HS-5 (cell line): ENCODE data around the gene DENND6B.
"Not testable (repeated sequence)": the region's sequence is repeated elsewhere in the genome, so short reads cannot be mapped to it uniquely, and the experiment has no call there.

ENCODE experiments used
- DNase-seq: peaks from one replicate; pipeline ENCODE4 v3.0.0-alpha.2; 2012; ENCODE audit warnings: low read depth

DENND6B gene, protein sequence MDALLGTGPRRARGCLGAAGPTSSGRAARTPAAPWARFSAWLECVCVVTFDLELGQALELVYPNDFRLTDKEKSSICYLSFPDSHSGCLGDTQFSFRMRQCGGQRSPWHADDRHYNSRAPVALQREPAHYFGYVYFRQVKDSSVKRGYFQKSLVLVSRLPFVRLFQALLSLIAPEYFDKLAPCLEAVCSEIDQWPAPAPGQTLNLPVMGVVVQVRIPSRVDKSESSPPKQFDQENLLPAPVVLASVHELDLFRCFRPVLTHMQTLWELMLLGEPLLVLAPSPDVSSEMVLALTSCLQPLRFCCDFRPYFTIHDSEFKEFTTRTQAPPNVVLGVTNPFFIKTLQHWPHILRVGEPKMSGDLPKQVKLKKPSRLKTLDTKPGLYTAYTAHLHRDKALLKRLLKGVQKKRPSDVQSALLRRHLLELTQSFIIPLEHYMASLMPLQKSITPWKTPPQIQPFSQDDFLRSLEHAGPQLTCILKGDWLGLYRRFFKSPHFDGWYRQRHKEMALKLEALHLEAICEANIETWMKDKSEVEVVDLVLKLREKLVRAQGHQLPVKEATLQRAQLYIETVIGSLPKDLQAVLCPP

DNA sequence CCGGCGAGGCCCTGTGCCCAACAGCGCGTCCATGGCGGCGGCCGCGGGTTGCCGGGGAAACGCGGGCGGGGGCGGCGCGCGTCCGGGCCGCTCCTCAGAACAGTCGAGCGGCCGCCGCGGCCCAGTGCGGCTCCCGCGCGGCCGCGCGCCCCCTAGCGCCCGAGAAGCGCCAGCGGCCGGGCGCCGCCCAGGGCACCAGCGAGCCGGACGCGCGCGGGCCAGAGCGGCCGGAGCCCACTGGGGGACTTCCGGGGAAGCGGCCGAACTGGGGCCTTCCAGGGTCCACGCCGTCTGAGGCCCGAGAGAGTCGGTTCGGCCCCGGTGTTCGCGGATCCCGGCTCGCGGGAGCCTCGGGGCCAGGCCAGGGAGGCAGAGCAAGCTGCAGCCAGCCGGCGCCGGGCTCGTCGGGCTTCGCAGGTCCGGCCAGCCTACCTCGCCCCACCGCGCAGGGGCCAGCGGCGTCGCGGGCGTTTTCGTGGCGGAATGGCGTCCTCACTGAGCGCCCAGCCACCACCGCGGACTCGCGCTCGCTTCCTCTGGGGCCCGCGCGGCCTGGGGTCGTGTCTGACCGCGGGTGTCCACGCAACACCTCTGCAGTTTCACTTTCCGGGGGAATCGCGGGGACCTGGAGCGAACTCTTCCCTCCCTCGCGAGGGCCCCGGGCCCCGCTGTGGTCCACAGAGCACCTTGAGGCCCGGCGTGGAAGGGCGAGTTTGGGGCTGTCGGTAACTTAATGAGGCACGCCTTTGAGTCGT is at the start of gene DENND6B:
TSS of gene DENND6B (minus strand) at position 57 of the 755 bp plus-strand sequence. CDS start at position 33, 24 bp downstream.
- no peak for DNase-seq

DNA sequence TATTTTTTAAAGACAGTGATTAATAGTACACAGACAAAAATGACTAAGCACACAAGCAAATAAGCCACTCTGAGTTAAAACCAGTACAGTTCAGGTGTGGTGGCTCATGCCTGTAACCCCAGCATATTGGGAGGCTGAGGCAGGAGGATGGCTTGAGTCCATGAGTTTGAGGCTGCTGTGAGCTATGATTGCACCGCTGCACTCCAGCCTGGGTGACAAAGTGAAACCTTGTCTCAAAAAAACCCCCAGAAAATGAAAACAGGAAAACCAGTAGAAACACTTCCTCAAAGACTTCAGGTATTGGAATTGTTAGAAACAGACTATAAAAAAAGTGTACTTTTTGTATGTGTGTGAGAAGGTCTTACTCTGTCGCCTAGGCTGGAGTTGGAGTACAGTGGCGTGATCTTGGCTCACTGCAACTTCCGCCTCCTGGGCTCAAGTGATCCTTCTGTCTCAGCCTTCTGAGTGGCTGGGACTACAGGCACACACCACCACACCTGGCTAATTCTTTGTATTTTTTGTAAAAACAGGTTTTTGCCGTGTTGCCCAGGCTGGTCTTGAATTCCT is 49.4 kb upstream of the DENND6B start:
- no peak for DNase-seq

DNA sequence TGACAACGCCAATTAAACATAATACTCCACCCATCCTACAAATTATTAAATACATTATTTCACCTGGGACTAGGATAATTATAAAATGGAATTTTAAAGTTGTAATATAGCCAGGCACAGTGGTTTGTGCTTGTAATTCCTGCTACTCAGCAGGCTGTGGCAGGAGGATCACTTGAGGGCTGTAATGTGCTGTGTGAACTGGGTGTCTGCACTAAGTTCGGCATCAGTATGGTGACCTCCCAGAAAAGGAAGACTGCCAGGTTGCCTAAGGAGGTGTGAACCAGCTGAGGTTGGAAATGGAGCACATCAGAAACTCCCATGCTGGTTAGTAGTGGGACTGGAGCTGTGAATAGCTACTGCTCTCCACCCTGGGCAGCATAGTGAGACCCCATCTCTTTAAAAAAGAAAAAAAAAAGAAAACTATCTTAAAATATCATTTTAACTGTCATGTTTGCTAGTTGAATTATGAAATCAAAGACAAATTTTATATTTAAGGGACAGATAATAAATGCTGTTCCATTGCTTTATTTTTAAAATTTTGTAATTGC is 44.4 kb upstream of the DENND6B start:
- no peak for DNase-seq

DNA sequence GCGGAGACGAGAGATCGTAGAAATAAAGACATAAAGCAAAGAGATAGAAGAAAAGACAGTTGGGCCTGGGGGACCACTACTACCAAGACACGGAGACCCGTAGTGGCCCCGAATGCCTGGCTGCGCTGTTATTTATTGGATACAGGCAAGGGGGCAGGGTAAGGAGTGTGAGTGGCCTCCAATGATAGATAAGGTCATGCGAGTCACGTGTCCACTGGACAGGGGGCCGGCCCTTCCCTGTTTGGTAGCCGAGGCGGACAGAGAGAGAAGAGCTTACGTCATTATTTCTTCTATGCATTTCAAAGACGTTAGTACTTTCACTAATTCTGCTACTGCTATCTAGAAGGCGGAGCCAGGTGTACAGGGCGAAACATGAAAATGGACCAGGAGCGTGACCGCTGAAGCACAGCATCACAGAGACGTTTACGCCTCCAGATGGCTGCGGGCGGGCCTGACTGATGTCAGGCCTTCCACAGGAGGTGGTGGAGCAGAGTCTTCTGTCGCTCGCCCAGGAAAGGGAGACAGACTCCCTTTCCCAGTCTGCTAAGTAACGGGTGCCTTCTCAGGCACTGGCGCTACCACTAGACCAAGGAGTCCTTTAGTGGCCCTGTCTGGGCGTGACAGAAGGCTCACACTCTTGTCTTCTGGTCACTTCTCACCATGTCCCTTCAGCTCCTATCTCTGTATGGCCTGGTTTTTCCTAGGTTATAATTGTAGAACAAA is 41.1 kb upstream of the DENND6B start:
- DNase-seq, result no peak

DNA sequence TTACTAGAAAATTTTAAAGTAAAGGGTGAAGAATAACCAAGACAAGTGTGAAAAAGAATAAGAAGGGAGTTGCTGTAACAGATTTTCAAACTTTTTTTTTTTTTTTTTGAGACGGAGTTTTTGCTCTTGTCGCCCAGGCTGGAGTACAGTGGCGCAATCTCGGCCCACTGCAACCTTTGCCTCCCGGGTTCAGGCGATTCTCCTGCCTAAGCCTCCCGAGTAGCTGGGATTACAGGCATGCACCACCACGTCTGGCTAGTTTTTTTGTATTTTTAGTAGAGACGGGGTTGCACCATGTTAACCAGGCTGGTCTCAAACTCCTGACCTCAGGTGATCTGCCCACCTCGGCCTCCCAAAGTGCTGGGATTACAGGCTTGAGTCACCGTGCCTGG is 37.0 kb upstream of the DENND6B start:
- DNase-seq, result not testable (repeated sequence)

DNA sequence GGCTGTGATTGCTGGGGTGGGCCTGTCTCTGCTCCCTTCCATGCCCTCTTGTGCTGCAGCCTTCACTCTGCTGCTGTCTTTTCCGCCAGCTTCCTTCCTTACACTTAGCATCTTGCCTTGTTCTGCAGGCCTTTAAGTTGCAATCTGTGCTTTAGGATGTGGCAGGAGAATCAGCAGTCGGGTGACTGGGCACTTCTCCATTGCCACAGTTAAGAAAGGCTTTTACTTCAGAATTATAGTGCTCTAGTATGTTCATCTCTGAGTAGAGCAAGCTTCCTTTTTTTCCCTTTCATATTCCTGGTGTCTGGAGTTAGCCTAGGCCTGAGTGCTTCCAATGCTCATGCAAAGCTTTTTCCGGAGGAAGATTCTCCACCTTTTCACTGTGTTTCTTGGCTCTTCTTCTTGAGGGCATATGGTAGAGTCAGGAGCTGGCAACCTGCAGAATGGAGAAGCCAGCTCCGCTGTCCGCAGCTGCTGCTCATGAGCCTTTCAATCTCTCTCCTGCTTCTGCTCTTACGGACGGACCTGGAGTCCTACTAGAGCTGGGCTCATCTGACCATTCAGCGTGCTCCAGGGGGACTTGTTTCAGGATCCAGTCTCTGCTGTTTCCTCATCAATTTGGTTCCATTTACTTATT is 36.5 kb upstream of the DENND6B start:
- no peak for DNase-seq

DNA sequence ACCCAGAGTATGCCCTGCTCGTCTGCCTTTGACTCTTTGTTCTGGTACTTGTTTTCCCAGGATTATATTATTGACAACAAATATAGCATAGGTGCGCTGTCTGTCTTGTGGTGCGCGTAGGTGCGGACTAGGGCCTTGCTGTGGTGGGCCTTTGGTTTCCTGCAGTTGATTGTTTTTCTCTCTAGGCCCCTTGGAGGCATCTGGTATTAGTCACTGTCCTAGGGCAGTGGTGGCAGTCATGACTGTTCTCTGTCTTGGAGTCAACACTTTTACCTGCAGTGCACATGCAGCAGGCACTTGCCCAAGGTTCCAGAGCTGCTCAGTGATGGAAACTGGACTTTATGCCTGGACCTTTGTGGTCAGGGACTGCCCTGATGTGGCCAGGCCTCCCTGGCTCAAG is 34.9 kb upstream of the DENND6B start:
- DNase-seq, result no peak

DNA sequence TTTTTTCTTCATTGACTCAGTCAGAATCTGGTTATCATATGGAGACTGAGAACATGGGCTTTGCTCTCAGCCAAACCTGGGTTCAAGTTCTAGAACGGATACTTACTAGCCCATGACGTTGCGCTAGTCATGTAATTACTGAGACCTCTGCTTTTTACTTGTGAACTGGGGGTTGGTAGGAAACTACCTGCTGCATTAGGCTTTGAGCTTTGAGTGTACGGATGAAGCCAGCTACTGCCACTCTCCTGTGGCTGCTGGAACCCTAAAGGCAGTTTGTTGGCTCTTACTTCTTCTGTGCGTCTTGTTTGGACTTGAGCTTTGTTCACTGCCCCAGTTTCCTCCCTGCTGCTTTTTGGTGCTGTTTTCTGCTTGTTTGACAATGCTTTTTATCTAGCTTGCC is 34.4 kb upstream of the DENND6B start:
- no peak for DNase-seq

DNA sequence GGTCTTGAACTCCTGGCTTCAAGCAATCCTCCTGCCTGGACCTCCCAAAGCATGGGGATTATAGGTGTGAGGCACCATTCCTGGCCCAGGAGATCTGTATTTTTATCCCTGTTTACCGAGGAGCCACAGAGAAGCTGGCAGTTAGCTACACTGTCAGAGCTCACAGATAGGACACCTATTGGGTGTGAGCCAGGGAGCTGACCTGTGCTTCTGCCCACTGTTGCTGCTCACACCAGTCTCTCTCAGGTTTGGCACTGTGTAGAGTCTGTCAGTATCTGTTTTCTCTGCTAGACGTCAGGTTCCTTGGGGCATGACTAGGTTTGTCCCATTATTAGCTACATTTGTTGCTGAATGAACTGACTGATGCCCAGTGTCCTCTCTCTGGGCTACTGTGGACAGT is 33.8 kb upstream of the DENND6B start:
- DNase-seq, result no peak

DNA sequence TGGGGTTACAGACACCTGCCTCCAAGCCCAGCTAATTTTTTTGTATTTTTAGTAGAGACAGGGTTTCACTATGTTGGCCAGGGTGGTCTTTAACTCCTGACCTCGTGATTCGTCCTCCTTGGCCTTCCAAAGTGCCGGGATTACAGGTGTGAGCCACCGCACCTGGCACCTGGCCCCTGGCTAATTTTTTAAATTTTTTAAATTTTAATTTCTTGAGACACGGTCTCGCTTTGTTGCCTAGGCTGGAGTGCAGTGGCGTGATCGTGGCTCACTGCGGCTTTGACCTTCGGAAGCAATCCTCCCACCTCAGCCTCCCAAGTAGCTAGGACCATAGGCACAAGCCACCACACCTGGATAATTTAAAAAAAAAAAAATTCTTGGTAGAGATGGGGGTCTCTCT is 30.9 kb upstream of the DENND6B start:
- DNase-seq, result no peak

DNA sequence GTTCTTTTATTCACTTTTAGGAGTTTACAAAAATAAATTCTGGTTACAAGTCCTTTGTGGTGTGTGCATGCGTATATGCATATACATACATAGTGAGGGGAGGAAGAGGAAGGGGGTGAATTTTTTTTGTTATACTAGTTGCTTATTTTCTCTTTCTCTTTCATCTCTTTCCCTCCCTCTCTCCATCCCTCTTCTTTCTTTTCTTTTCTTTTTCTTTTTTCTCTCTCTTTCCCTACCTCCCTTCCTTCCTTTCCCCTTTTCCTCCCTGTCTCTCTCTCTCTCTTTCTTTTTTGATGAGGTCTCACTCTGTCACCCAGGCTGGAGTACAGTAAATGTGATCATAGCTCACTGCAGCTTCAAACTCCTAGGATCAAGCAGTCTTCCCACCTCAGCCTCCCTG is 30.4 kb upstream of the DENND6B start:
- no peak for DNase-seq

DNA sequence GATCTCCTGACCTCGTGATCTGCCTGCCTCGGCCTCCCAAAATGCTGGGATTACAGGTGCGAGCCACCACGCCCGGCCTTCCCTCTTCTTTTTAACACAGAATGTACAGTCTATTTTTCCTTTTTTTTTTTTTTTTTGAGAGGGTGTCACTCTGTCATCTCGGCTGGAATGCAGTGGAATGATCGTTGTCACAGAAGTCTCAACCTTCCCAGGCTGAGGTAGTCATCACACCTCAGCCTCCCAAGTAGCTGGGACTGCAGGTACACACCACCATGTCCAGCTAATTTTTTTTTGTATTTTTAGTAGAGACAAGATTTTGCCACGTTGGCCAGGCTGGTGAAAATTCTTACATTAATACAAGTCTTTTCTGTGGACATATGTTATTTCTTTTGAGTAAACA is 29.4 kb upstream of the DENND6B start:
- no peak for DNase-seq

DNA sequence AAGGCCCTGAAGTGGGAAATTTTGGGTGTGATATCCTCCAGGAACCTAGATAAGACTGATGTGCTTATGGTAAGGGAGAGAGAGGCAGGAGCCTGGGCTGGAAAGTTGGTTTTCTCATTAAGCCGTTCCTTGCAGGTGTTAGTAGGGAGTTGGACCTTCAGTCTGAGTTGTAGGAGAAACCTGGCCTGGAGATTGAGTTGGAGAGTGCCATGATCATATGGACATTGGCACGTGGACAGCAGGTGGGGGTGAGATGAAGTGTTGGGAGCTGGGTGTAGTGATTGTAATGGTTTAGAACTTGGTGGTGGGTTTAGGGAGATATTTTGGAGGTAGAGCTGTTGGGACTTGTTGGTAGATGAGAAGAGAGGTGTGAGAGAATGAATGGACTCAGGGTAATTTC is 21.2 kb upstream of the DENND6B start:
- no peak for DNase-seq

DNA sequence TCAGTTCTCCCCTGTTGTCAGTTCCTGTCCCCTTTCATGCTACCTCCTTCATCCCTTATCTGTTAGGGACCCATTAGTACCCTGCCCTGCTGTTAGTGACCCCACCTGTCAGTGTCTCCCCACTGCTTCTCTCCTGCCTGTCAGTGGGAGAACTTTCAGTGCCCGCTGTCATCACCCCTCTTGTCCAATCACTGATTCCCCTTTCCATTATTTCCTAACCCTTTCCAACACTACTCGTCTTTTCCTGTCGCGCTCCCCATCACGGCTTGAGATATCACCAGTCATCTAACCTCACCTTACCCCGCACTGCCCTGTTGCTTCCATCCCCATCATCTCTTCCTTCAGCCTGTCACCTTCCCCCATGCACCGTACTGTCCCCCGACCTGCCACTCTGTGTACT is 20.3 kb upstream of the DENND6B start:
- DNase-seq, result no peak

DNA sequence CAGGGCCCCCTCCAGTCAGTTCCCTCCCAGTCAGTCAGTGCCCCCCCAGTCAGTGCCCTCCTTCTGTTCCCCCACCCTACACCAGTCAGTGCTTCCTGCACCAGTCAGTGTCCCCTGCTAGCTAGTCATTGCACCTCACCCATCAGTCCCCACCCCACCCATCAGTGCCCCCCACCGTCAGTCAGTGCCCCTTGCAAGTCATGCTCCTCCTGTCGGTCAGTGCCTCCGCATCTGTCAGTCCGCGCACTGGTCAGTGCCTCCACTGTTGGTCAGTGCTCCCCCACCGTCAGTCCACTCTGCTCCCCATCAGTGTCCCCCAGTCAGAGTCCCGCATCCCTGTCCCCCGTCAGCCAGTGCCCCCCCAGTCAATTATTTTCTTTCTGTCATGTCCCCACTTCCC is 19.7 kb upstream of the DENND6B start:
- no peak for DNase-seq

DNA sequence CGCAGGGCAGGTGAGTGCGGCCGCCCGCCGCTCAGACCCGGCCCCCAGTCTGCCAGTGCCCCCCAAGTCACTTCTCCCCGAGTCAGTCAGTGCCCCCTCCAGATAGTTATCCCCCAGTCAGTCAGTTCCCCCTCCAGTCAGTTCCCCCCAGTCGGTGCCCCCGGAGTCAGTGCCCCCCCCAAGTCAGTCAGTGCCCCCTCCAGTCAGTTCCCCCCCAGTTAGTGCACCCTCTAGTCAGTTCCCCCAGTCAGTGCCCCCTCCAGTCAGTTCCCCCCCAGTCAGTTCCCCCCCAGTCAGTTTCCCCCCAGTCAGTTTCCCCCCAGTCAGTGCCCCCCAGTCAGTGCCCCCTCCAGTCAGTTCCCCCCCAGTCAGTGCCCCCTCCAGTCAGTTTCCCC is 16.7 kb upstream of the DENND6B start:
- no peak for DNase-seq

DNA sequence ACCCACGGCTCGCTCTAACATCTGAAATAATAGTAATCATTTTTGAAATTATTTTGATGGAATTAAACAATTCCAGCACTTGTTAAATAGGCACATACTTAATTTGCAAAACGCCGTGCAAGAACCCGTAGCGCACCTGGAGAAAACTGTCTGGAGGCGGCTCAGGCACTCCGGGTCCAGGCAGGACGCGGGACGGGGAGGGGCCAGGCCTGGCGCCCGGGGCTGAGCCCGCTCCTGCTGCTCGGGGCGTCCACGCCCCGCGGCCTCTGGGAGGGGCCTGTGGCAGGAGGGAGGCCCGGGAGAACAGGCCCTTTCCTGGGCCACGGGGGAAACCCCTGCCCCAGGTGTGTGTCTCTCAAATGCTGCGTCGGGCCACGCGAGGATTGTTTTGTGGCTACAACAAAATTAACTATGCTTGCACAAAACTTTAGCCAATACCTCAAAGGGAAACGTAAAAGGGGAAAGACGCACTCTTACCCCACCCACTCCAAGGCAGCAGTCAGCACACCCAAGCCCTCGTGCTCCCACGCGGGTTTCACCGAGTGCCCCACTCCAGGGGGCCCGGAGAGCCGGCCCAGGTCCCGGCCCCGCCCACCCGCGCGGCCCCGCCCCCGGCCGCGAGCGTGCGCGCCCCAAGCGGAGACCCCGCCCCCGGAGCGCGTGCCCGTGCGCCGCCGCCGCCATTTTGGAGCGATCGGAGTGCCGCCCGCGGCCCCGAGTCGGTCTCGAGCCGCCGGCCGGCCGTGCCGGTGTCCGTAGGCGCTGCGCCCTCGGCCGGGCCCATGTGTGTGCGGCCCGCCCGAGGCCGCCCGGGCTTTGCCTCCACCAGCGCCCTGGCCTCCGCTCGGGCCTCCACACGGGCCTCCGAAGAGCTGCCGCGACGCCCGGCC is 16.1 kb upstream of the DENND6B start, which contains the start of gene PPP6R2:
TSS of gene PPP6R2 (plus strand) at position 677 of the 890 bp plus-strand sequence. CDS start 50,582 bp downstream, outside the sequence.
- DNase-seq, result no peak

DNA sequence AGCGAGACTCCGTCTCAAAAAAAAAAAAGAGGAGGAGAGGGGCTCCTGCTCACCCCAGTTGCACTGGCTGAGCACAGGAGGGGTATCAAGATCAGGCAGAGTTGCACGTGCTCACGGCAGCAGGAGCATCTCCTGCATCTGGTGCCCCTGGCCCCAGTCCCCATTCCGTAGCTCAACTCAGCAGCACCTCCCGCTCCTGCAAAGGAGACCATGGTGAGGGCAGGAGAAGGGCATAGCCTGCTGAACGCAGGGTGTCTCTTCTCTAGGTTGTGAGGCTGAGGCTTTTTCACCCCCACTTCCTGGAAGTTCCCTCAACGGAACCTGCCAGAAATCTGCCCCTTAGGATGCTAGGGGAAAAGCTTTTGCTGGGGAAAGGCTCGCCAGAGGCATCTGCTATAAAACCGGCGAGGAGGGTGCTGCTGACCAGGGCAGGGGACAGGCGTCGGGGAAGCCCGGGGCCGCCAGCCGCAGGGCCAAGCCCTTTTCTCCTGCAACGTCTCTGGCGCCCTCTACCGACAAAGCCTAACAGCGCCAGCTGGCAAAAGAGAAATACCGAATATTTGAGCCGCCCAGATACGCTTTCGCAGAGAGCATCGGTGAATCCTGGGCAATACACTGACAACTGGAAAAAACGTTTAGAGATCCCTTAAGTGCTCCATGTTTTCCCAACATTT is 15.3 kb upstream of the DENND6B start:
- peak; percentile 54 for DNase-seq
